Measurements from ENCODE around the gene SEC22C.

GRCh38 chr3:42503251-42503924 is 78.4 kb downstream of the SEC22C start:
- TF ChIP-seq CTCF (conservative IDR thresholded peaks at IDR 0.05; ENCODE audit: low read depth in 2 of 2) (no peak), EZH2 (IDR thresholded peaks at IDR 0.05; ENCODE audit: low read depth, unreplicated experiment) (no peak), POLR2AphosphoS5 (IDR thresholded peaks at IDR 0.05; ENCODE audit: low read depth) (no peak), ETS1 (IDR thresholded peaks at IDR 0.05) (no peak), JUNB (IDR thresholded peaks at IDR 0.05; ENCODE audit: unreplicated experiment) (no peak), EZH2phosphoT487 (IDR thresholded peaks at IDR 0.05; ENCODE audit: unreplicated experiment) (no peak)
- TF ChIP-seq, protein P1, sequence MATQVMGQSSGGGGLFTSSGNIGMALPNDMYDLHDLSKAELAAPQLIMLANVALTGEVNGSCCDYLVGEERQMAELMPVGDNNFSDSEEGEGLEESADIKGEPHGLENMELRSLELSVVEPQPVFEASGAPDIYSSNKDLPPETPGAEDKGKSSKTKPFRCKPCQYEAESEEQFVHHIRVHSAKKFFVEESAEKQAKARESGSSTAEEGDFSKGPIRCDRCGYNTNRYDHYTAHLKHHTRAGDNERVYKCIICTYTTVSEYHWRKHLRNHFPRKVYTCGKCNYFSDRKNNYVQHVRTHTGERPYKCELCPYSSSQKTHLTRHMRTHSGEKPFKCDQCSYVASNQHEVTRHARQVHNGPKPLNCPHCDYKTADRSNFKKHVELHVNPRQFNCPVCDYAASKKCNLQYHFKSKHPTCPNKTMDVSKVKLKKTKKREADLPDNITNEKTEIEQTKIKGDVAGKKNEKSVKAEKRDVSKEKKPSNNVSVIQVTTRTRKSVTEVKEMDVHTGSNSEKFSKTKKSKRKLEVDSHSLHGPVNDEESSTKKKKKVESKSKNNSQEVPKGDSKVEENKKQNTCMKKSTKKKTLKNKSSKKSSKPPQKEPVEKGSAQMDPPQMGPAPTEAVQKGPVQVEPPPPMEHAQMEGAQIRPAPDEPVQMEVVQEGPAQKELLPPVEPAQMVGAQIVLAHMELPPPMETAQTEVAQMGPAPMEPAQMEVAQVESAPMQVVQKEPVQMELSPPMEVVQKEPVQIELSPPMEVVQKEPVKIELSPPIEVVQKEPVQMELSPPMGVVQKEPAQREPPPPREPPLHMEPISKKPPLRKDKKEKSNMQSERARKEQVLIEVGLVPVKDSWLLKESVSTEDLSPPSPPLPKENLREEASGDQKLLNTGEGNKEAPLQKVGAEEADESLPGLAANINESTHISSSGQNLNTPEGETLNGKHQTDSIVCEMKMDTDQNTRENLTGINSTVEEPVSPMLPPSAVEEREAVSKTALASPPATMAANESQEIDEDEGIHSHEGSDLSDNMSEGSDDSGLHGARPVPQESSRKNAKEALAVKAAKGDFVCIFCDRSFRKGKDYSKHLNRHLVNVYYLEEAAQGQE (IDR thresholded peaks at IDR 0.05; ENCODE audit: unreplicated experiment), result no peak

Data from GM23338 (cell line).